Cerebellar cortex (tissue), 1 donor: ENCODE data around the gene RABGEF1.

ENCODE experiments used
- DNase-seq: peaks from one replicate; pipeline ENCODE4 v3.0.0-alpha.2; 2015; ENCODE audit warnings: low spot score

Gene RABGEF1

GRCh38 chr7:66859339-66859738 lies 118.8 kb downstream of the RABGEF1 start:
- no peak for DNase-seq

- DNase-seq: no peak
Observed at GRCh38 chr7:66859794-66860645, 119.5 kb downstream of the RABGEF1 start.

GRCh38 chr7:66860767-66861166 lies 120.2 kb downstream of the RABGEF1 start:
- DNase-seq: no peak
